A673 (cell line): Measurements from ENCODE around the gene STK10.

Experiments
- CTCF ChIP-seq: fragments of 300-800, 200-600 bp; sonication (generic); conservative IDR thresholded peaks from 2 replicates; pipeline ENCODE4 v1.5.1; 2017; ENCODE audit warnings: low read depth, mild to moderate bottlenecking, antibody characterized with exemption, low read length, moderate library complexity, mixed read lengths
- EZH2 ChIP-seq: fragments of 200-600 bp; sonication (generic); IDR thresholded peaks from 2 replicates; pipeline ENCODE4 v1.6.1; 2017; ENCODE audit warnings: borderline replicate concordance, low read depth, mild to moderate bottlenecking, mixed read lengths, antibody characterized with exemption, low read length; ENCODE audit not compliant: poor library complexity, severe bottlenecking

- TF ChIP-seq CTCF (no peak), EZH2 (no peak)
Observed at GRCh38 chr5:172064358-172064757, 123.7 kb downstream of the STK10 start.
